GM04504 (cell line): ENCODE data around the gene ZNF398.
A peak's percentile ranks its signal among the peaks of the same experiment; 100 is the strongest.

Source experiments
- DNase-seq: peaks from one replicate; pipeline ENCODE4 v3.0.0-alpha.2; 2012; ENCODE audit warnings: low read depth

The ZNF398 gene

DNA sequence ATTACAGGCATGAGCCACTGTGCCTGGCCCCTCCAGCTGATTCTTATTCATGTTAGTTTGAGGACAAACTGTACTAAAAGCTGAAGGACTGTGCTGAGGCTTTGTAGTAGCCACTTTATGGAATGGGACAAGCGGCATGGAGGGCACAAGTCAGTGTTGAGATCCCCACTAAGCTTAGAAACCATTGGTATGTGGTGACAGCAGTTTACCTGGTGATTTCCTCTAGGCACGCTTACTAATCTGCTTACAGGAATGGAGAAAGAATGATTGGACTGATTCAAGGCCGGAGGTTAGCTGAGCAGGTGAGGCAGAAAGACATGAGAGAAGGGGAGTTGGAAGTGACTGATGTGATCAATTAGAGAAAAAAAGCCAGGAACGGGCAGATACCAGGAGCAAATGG, 3.7 kb downstream of the ZNF398 start:
- DNase-seq, result no peak

DNA sequence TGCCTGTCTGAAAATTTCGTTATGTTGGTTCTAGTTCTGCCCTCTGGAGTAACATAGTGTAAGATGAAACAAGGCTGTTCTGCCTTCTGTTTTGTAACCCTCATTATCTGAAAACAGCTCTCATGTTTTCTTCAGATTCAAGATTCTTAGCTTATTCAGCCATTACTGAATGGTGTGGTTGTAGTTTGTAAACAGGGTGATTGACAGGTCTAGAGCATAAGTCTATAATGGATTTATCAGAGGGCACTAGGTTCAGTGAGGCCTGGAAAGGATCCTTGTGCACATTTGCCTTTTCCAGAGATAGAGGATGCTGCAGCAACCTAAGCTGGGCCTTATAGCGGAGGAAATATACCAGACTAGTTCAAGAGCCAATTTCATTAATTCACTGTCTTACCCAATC, 6.1 kb downstream of the ZNF398 start:
- no peak for DNase-seq

DNA sequence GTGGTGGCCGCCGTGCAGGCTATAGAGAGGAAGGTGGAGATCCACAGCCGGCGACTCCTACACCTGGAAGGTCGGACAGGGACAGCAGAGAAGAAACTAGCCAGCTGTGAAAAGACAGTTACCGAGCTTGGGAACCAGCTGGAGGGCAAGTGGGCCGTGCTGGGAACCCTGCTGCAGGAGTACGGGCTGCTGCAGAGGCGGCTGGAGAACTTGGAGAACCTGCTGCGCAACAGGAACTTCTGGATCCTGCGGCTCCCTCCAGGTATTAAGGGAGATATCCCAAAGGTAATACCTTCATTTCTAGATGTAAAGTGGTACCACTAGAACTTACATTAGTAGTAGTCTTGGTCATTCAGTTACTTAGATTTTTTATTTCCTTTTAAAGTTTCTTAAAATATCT, 6.8 kb downstream of the ZNF398 start:
- DNase-seq, result no peak

DNA sequence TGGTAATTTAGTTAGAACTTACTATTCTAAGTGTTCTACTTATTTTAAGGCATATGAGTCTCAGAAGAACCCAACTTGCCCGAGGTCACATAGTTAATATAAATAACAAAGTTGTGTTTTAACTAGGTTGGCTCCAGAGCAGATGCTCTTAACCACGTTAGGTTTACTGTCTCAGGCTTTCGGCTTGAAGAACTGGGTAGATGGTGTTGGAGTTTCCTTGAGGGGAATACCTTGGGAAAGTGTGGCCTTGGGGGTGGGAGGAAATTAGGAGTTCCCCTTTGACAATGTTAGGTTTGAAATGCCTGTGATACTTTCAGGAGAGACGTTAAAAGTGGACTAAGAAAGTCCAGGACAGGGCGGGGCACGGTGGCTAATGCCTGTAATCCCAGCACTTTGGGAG, 9.6 kb downstream of the ZNF398 start:
- no peak for DNase-seq

DNA sequence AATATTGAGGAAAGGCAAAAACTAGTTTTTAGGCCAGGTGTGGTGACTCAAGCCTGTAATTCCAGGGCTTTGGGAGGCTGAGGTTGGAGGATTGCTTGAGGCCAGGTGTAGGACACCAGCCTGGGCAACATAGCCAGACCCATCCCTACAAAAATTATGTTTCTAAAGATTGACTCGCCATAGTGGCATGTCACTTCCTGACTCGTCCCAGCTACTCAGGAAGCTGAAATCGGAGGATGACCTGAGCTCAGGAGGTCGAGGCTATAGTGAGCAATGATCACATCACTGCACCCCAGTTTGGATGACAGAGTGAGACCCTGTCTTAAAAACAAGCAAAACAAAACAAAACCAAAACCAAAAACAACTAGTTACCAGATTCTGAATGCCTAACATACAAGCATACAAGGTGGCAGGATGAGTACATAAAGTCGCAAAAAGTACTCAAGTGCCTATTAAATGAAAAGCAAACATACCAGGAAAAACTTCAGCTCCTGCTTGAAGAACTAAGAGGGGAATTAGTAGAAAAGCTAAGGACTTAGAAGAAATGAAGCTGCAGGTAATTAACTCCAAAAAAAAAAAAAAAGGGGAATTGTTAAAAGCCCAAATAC, 14.1 kb downstream of the ZNF398 start:
- DNase-seq, result no peak

DNA sequence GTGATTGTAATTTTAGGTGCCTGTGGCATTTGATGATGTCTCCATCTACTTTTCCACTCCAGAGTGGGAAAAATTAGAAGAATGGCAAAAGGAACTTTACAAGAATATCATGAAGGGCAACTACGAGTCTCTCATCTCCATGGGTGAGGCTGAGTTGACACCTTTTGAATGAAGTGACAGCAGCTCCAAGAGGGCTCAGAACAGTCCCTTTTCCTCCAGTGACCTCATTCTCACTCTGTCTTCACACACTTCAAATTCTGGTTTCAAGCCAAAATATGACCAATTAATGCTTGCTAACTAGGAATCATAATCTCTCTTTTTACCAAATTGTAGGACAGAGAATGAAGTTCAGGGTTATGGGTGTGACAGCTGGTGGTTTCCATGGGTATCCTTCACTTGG, 18.9 kb downstream of the ZNF398 start:
- no peak for DNase-seq

DNA sequence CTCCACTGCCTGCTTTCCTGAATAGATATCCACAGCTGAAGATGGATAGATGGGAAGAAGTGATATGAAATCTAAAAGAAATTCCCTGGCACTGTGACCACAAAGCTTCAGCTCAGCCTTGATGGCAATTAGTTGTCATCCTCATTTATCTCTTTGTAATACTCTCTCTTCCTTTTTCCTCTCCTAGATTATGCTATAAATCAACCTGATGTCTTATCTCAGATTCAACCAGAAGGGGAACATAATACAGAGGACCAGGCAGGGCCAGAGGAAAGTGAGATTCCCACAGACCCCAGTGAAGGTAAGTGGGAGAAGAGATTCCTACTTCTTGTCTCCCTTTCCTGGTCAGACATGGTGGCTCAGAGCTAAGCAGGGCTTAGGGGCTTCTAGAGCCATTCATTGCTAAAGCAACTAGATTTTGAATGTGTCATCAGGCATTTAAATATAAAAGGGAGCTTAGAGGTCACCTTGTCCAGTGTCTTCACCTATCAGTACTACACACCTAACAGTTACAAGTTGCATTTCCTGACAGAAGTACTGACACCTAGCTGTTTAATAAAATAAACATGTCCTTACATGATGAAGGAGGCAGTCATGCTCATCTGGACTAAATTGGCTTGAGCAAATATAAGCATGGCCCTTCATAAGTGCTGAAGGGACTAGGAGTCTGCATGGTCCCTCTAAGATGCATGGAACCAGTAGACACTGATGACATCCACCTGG, 19.5 kb downstream of the ZNF398 start:
- no peak for DNase-seq

DNA sequence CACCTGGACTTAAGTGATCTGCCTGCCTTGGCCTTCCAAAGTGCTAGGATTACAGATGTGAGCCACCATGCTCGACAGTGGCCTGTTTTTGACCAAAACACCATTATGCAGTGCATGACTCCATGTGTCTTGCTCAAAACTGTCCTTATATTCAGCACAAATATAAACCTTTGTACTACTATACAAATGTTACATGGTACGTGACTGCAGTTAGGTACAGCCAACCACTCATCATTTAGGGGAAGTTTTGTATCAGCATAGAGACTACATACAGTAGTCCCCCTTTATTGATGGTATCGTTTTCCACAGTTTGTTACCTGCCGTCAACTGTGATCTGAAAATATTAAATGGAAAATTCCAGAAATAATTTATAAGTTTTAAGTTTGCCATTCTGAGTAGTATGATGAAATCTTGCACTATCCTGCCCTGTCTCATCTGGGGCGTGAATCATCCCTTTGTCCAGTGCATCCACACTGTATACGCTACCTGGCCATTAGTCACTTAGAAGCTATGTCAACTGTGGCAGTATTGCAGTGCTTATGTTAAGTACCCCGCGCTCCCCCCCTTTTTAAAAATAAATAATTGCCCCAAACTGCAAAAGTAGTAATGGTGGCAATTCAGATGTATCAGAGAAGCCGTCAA, 24.8 kb downstream of the ZNF398 start:
- DNase-seq, result no peak

DNA sequence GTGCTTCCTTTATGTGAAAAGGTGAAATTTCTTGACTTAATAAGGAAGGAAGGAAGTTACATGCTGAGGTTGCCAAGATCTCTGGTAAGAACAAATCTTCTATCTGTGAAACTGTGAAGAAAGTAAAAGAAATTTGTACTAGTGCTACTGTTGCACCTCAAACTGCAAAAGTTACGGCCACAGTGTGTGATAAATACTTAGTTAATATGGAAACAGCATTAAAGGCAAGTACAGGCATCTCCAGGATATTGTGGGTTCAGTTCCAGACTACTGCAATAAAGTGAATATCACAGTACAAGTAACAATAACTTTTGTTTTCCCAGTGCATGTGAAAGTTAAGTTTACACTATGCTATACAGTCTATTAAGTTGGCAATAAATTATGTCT, 25.3 kb downstream of the ZNF398 start:
- no peak for DNase-seq

DNA sequence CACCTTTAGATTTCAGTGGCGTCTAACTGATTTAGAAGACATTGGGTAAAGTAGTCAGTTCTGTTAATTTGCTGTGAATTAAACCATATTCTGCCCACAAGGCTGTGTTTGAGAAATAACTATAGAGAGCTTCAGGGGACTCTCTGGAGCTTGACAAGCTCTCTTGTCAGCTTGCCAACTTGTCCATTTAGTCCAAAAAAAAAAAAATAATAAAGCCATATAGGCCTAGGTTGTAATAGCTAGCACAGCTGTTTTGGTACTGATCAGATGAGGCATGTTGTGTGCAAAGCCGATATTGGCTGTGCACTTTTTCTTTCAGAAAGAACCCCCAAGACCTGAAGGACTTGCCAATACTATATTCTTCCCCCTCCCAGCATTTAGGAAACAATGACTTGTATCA, 27.9 kb downstream of the ZNF398 start:
- DNase-seq, result no peak

DNA sequence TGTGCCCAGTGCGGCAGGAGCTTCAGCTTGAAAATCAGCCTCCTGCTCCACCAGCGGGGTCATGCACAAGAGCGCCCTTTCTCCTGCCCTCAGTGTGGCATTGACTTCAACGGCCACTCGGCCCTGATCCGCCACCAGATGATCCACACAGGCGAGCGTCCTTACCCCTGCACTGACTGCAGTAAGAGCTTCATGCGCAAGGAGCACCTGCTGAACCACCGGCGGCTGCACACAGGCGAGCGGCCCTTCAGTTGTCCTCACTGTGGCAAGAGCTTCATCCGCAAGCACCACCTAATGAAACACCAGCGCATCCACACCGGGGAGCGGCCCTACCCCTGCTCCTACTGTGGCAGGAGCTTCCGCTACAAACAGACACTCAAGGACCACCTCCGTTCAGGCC, 32.0 kb downstream of the ZNF398 start:
- no peak for DNase-seq

DNA sequence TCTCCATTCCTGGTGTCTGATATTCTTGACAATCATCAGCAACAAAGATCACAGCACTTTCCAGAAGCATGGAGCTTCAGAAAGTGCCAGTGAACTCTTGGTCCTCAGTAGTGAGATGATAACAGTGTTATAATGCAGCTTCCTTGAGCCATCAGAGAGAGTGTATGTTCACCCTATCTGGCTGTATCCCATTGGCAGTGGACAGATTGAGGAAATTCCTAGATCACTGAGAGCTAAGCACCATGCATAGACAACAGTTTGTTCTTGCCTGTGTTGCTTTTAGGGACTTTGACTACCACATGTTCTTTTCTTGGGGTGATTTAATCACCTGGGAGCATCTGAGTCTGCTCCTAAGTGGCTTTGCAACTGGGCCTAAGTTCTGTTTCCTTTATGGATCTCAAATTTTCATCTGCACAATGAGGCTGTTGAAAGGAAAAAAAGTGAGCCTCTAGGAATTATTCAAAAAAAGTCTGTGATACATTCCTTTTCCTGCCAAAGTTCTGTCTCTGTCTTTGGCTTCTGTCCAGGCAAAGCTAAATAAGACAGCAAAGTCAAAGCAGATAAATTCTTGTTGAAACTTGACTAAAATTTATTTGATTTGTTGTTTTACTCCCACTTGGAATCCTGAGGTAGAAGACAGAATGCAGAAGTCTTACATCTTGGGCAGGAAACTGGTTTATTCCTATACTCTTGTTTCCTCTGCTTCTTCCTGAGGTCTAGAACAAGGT, 33.6 kb downstream of the ZNF398 start:
- DNase-seq, result no peak

DNA sequence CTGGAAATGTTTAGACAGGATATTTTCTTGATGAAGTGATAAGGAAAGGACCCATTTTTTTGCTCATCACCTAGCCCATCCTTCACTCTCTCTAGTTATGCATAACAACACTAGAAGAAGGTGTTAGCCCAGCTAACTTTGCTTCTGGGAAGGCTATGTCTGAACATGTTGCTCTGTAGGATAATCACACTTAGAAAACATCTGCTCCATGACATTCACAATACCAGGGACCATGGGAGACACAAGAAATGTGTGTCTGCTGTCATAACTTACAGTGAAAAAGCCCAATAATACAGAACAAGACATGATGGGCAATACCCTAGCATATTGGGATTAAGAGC, 34.2 kb downstream of the ZNF398 start:
- DNase-seq, result no peak

DNA sequence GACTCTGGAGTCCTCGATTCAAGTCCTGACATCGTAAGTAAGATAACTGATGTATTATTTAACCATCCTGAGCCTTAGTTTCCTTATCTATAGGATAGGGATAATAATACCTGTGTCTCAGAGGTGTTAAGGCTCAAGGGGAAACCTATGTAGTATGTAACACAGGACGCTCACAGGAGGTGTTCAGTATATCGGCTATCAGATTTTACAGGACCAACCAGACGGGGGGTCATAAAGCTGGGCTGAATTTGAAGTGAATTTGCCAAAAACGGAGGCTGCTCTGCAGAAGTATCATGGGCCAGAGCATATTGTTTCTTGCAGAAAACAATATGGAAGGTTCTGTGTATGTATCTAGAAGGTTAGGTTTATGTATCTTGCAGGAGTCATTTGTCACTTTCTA, 37.0 kb downstream of the ZNF398 start:
- no peak for DNase-seq

DNA sequence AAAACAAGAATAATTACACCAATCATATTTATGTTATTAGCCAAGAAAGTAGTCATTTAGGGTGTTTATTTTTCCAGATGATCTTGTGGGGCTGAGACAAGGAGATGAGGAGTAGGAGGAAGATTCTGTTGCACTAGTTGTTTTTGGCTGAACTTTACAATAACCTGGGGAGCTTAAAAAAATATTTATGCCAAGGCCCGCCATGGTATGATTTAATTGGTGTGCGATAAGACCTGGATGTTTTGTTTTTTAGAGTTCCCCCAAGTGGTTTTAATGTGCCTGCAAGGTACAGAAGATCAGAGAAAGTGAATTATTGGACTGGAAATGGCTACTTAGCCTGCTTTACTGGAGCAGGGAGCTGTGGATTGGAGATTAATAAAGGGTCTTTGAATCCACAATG, 41.0 kb downstream of the ZNF398 start:
- no peak for DNase-seq

DNA sequence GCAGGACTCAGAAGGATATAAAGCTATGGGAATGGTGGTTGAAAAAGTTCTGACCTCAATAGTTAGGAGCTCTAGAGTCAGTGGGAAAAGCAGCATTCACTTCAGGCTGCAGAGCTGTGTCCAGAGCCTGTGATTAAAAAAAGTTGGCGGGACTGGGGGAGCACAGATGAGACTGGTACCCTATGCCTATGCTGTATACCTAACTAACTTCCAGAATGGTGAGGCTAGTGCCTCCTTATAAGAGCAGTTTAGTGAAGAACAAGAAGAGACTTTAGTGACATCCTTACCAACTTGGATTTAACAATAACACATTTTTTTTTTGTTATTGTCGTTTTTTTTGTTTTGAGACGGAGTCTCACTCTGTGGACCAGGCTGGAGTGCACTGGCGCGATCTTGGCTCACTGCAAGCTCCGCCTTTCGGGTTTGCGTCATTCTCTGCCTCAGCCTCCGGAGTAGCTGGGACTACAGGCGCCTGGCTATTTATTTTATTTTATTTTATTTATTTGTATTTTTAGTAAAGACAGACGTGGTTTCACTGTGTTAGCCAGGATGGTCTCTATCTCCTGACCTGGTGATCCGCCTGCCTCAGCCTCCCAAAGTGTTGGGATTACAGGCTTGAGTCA, 41.5 kb downstream of the ZNF398 start:
- no peak for DNase-seq

DNA sequence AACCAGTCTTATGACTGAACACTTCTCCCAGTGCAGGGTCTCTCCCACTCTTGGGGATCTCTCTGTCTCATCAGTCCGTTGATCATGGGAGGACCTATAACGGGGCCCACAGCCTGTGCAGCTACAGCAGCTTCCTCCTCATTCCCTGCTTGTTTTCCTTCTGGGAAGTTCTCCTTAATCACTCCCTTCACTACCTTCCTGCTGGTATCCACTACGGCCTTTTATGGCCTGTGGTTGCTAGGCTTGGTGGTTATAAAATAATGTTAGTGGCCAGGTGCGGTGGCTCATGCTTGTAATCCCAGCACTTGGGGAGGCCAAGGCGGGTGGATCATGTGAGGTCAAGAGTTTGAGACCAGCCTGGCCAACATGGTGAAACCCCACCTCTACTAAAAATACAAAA, 44.6 kb downstream of the ZNF398 start:
- no peak for DNase-seq

DNA sequence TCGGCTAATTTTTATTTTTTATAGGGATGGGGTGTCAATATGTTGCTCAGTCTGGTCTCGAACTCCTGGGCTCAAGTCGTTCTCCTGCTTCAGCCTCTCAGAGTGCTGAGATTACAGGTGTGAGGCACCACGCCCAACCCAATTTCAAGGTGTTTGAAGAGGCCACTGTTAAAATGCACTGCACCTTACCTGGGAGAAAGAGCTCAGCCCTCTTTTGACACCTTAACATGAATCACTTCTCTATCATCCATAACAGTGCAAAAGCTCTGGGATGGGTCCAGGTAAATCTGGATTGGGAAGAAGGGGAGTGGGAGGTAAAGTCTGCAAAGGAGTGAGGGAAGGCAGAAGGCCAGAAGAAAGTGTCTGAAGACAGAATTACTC, 47.5 kb downstream of the ZNF398 start:
- no peak for DNase-seq

DNA sequence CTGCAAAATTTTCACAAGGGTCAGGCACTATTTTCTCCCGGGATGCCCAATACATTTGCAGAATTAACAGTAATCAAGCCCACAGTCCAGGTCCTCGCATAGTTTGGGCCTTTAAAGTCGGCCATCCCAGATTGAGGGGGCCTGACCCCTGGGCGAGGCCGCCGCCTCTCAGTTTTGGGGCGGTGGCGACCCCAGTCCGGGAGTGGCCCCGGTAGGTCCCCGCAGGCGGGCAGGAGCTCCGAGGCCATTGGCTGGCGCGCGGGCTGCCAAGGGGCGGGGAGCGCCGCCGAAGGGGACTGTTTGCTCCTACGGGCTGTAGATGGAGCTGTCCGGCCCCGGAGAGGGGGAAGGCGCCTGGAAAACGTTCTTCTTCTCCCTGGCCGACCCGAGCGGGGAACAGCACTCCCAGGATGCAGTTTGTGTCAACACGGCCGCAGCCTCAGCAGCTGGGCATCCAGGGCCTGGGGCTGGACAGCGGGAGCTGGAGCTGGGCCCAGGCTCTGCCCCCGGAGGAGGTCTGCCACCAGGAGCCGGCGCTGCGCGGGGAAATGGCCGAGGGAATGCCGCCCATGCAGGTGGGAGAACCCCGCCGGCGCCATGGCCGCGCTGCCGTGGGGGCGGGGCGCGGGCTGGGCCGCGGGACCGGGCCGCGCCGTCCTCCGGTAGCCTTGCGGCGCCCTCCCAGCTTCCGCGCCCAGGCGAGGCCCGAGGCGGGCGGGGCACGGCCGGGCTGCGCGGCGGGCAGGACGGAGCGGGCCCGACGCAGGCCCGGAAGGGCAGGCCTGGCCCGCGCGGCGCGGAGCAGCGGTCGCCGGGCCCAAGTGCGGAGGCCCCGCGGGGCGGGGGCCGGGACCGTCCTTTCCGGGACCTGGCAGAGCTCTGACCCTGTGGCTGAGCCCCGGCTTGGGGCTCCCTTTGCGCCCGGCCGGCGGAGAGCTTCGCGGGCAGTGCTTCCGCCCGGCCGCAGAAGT, 48.2 kb downstream of the ZNF398 start, which contains the start of gene ZNF282:
TSS of gene ZNF282 (plus strand) at position 367 of the 971 bp plus-strand sequence. CDS start at position 411, 44 bp downstream.
- DNase-seq, result peak; percentile 74

DNA sequence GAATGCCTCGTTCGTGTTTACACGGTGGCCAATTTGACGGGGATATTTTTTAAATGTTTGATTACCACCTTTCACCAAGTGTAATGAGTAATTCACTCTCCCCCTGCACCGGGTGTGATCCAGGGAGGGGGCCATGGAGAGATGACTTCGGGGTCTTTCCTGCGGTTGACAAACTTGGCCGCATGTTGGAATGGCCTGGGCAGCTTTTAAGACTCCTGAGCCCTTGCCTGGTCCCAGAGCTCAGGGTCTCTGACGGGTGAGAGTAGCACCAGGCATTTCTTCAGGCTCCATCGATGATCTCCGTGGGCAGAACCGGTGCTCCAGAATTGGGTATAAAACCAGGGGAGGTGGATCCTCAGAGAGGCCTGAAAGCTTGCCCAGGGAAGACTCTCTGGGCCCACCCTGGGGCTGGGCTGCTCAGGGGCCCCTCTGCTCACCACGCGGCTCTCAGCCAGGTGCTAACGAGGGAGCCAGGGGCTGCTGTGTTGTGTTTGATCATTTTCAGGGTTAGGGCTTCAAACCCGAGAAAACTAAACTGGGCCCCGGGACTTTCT, 49.0 kb downstream of the ZNF398 start:
- DNase-seq, result no peak

DNA sequence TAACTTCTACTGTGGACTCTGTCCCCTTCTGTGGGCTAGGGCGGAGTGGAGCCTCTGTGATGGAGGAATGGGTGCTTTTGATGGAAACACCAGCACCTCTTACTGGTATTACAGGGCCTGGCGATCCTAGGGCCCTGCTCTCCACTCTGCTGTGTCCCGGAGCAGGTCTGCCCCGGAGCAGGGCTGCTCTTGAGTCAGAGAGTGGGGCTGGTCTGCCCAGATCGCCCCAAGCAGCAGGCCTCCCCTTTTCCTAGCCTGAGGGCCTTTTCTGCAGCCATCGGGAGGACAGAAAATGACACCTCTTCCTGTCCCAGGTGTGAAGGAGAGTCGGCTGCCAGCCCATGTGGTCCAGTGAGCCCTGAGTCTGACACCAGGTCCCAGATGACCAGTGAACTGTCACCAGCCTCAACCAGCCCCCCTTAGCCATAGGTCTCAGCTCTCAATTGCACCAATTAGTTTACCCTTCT, 49.5 kb downstream of the ZNF398 start:
- no peak for DNase-seq
